ENCODE data around the gene HNRNPDL. TPM values are rescaled to one million over a fixed set of nuclear protein-coding genes. Genes with fewer than 3 reads are reported as not detected.
A peak's percentile ranks its signal among the peaks of the same experiment; 100 is the strongest.

Gene HNRNPDL
- total RNA-seq, 2 donors from 2014 or later, result 226 to 248 TPM

GRCh38 chr4:82450966-82451755, 20.9 kb upstream of the HNRNPDL start:
- Mint-ChIP-seq H3K4me3 (no peak overlapping the region), H3K36me3 (peaks cover 18% of the 10 kb centered on the region), H3K27ac (no peak overlapping the region)

DNA sequence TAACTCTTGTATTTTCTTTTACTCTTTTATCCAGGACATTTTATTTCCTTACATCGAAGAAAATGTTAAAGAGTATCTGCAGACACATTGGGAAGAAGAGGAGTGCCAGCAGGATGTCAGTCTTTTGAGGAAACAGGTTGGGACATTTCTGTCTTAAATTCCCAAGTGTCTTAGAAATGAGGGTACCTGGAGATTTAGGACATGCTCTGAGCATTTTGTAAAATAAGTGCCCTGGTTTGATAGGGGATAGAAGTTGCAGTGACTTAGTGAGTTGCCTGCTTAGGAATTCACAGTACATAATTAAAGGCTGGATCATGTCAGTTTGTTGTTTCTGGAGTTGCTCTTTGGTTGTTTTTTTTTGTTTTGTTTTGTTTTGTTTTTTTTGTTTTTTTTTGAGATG, 17.6 kb upstream of the HNRNPDL start:
- H3K9me3 Mint-ChIP-seq, result no peaks in the 10 kb centered on the region
- no peak overlapping the region for H3K27ac Mint-ChIP-seq
- ATAC-seq (no peak), DNase-seq (ENCODE audit: low spot score) (no peak)
- H3K36me3 Mint-ChIP-seq, result peaks cover 14% of the 10 kb centered on the region
- peaks cover 12 to 13% of the 10 kb centered on the region in 2 donors for H3K4me1 Mint-ChIP-seq (ENCODE audit: low read depth in 2 of 2)
- no peaks in the 10 kb centered on the region for H3K27me3 Mint-ChIP-seq
- no peak overlapping the region for H3K4me3 Mint-ChIP-seq

More at GRCh38 chr4:82450966-82451755, 20.9 kb upstream of the HNRNPDL start:
- H3K27me3 Mint-ChIP-seq, result no peaks in the 10 kb centered on the region
- ATAC-seq (no peak), DNase-seq (ENCODE audit: low spot score) (no peak)
- H3K9me3 Mint-ChIP-seq, result no peaks in the 10 kb centered on the region
- peaks cover 11 to 12% of the 10 kb centered on the region in 2 donors for H3K4me1 Mint-ChIP-seq (ENCODE audit: low read depth in 2 of 2)

DNA sequence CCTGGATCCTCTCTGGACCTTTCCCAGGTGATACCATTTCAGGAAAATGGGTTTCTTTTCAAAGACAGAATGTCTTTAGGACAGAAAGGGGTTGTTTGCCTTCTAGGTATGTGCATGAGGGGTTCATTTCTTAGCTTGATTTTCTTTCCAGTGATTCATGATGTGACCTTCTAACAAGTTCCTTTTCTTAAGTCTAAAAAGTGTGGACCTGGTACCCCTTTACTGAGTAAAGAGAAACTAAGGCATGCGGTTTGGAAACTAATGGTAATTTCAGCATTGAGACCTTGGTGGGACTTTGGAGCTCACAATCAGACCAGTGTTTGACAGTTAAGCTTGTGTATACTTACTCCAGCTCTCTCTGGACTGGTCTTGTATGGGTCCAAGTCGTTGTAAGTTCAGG, 8.8 kb upstream of the HNRNPDL start:
- Mint-ChIP-seq H3K36me3 (peaks cover 5% of the 10 kb centered on the region), H3K4me3 (no peak overlapping the region), H3K4me1 (ENCODE audit: low read depth in 2 of 2) (peaks cover 30 to 37% of the 10 kb centered on the region in 2 donors), H3K27ac (peak overlapping the region in 1 of 2 donors; percentile 0), H3K27me3 (no peaks in the 10 kb centered on the region), H3K9me3 (no peaks in the 10 kb centered on the region)
- DNase-seq (ENCODE audit: low spot score) (no peak), ATAC-seq (no peak)

DNA sequence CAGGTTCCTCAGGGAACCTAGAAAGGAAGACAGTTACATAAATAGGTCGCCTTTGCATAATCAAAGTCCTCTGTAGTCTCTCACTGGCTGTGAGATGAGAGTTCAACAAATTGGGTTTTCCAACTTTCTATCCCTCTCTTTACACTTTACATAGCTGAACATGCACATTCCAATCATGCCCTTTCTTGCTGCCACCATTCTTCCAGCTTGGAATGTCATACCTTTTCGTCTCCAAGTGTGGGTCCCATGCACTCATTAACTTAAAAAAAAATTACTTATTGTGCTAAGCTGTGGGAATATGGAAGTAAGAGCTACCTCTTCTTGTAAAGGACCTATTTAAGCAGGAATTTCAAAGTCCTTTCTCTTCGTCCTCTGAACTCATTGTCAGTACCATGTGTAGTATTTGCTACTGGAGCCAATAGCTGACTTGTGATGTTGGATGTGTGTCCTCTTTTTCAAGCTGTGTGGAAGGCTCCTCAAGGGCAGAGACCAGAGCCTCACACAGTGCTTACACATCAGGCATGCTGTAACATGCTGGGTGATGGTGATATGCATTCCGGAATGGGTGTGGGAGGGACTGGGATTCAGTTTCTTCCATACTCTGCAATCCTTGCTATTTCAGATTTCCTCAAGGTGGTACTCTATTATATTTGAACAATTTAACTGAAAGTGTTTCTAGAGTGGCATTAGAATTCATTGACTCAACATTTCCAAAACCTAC, 7.2 kb upstream of the HNRNPDL start:
- ATAC-seq, result no peak
- peaks cover 5% of the 10 kb centered on the region for H3K36me3 Mint-ChIP-seq
- no peak for DNase-seq (ENCODE audit: low spot score)
- H3K4me1 Mint-ChIP-seq (ENCODE audit: low read depth in 2 of 2), result peaks cover 36 to 37% of the 10 kb centered on the region in 2 donors
- no peaks in the 10 kb centered on the region for H3K27me3 Mint-ChIP-seq
- H3K4me3 Mint-ChIP-seq, result no peak overlapping the region
- H3K27ac Mint-ChIP-seq, result peak overlapping the region in 1 of 2 donors; percentile 4
- H3K9me3 Mint-ChIP-seq, result no peaks in the 10 kb centered on the region

DNA sequence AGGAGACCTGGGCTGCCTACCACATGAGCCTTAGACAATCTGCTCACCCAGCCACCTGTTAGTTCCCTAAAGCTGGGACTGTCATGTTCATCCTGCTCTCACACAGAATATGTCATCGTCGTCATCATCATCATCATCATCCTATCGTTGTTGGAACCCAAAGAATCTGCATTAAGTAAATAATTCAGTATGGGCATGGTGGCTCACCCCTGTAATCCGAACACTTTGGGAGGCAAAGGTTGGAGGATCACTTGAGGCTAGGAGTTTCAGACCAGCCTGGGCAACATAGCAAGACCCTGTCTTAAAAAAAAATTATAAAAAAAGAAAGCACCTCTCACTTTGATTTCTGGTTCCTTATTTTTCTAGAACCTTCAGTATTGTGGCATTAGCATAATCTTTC, 6.5 kb upstream of the HNRNPDL start:
- ATAC-seq (no peak), DNase-seq (ENCODE audit: low spot score) (no peak)
- Mint-ChIP-seq H3K36me3 (peaks cover 5% of the 10 kb centered on the region), H3K4me1 (ENCODE audit: low read depth in 2 of 2) (peaks cover 36 to 37% of the 10 kb centered on the region in 2 donors), H3K9me3 (no peaks in the 10 kb centered on the region), H3K27me3 (no peaks in the 10 kb centered on the region), H3K4me3 (no peak overlapping the region), H3K27ac (peak overlapping the region in 1 of 2 donors; percentile 4)

DNA sequence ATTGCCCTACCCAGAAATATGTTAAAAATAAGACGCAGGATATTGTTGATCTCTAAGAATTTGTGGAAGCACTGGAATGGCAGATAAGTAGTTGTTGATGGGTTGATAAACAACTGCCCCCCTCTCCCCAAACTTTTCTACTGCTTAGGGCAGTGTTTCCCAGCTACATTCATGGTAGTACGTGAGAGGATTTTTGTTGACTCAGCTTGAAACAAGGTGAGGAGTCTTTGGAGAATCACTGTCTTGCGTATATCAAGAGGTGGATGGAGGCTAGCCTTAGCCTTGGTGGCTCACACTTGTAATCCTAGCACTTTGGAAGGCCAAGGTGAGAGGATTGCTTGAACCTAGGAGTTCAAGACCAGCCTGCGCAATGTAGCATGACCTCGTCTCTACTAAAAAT, 5.9 kb upstream of the HNRNPDL start:
- DNase-seq (ENCODE audit: low spot score), result no peak
- Mint-ChIP-seq H3K27ac (no peak overlapping the region), H3K36me3 (peaks cover 4% of the 10 kb centered on the region), H3K4me3 (no peak overlapping the region), H3K9me3 (no peaks in the 10 kb centered on the region), H3K4me1 (ENCODE audit: low read depth in 2 of 2) (peaks cover 38 to 41% of the 10 kb centered on the region in 2 donors), H3K27me3 (no peaks in the 10 kb centered on the region)
- no peak for ATAC-seq

DNA sequence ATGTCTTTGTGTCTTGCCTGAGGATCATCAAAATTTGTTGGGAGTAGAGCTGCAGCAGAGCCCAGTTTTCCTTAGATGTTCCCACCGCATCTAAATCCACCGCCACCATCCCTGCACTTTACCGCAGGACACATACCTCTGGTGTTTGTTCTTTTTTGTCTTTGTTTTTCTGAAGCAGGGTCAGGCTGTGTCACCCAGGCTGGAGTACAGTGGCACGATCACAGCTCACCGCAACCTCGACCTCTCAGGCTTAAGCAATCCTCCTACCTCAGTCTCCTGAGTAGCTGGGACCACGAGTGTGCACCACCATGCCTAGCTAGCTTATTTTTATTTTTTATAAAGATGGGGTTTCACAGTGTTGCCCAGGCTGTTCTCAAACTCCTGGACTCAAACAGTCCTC, 4.7 kb upstream of the HNRNPDL start:
- DNase-seq (ENCODE audit: low spot score), result no peak
- no peak for ATAC-seq
- Mint-ChIP-seq H3K9me3 (no peaks in the 10 kb centered on the region), H3K4me1 (ENCODE audit: low read depth in 2 of 2) (peaks cover 34 to 39% of the 10 kb centered on the region in 2 donors), H3K4me3 (no peak overlapping the region), H3K36me3 (no peaks in the 10 kb centered on the region), H3K27ac (no peak overlapping the region), H3K27me3 (no peaks in the 10 kb centered on the region)

DNA sequence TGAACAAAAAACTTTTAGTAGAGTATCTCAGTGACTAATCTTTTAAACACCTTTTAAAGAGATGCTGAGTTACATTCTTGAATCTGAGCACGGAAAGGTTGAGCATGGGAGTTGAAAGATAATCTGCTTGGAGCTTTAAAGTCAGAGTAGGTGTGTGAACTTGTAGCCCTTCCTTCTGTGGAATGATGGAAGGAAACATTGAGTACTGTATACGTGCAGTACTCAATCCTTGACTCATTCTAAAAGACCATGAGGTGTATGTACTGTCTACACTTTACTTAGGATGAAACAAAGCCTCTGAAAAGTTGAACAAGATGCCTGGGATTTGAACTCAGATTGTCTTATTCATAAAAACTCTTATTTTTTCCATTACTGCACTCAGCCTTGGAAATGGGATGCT, 3.5 kb upstream of the HNRNPDL start:
- ATAC-seq (no peak), DNase-seq (ENCODE audit: low spot score) (no peak)
- Mint-ChIP-seq H3K4me1 (ENCODE audit: low read depth in 2 of 2) (peaks cover 29 to 36% of the 10 kb centered on the region in 2 donors), H3K9me3 (no peaks in the 10 kb centered on the region), H3K27me3 (no peaks in the 10 kb centered on the region), H3K36me3 (peaks cover 9% of the 10 kb centered on the region), H3K4me3 (no peak overlapping the region), H3K27ac (no peak overlapping the region)

DNA sequence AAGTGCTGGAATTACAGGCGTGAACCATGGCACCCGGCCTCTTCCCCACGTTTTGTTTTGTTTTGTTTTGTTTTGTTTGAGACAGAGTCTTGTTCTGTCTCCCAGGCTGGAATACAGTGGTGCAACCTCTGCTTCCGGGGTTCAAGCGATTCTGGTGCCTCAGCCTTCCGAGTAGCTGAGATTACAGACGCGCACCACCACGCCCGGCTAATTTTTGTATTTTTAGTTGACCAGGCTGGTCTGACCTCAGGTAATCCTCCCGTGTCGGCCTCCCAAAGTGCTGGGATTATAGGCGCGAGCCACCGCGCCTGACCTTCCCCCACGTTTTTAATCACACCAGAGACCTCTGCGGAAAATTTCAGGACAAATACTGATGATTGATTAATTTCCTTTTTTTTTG, 2.3 kb upstream of the HNRNPDL start:
- H3K27ac Mint-ChIP-seq, result no peak overlapping the region
- H3K4me1 Mint-ChIP-seq (ENCODE audit: low read depth in 2 of 2), result peaks cover 38 to 46% of the 10 kb centered on the region in 2 donors
- peaks cover 20% of the 10 kb centered on the region for H3K36me3 Mint-ChIP-seq
- no peaks in the 10 kb centered on the region for H3K9me3 Mint-ChIP-seq
- H3K27me3 Mint-ChIP-seq, result no peaks in the 10 kb centered on the region
- peak overlapping the region; percentile 45 for H3K4me3 Mint-ChIP-seq
- ATAC-seq (no peak), DNase-seq (ENCODE audit: low spot score) (no peak)

DNA sequence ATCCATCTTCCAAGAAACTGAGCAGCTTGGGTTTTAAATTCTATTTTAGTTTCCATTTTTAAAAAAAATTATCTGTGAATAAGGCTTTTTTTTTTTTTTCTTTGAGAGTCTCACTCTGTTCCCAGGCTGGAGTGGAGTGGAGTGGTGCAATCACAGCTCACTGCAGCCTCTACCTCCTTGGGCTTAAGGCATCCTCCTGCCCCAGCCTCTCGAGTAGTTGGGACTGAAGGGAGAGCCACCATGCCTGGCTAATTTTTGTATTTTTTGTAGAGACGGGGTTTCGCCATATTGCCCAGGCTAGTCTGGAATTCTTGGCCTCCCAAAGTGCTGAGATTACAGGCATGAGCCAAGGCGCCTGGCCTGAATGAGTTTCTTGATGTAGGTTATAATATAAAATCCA, 1.6 kb upstream of the HNRNPDL start:
- H3K27me3 Mint-ChIP-seq, result no peaks in the 10 kb centered on the region
- no peaks in the 10 kb centered on the region for H3K9me3 Mint-ChIP-seq
- H3K36me3 Mint-ChIP-seq, result peaks cover 28% of the 10 kb centered on the region
- H3K27ac Mint-ChIP-seq, result no peak overlapping the region
- DNase-seq (ENCODE audit: low spot score) (no peak), ATAC-seq (no peak)
- H3K4me1 Mint-ChIP-seq (ENCODE audit: low read depth in 2 of 2), result peaks cover 39 to 46% of the 10 kb centered on the region in 2 donors
- H3K4me3 Mint-ChIP-seq, result peak overlapping the region; percentile 95

GRCh38 chr4:82430964-82431745, 893 bp upstream of the HNRNPDL start:
- Mint-ChIP-seq H3K4me1 (ENCODE audit: low read depth in 2 of 2) (peaks cover 45 to 50% of the 10 kb centered on the region in 2 donors), H3K27me3 (no peaks in the 10 kb centered on the region), H3K9me3 (no peaks in the 10 kb centered on the region), H3K36me3 (peaks cover 35% of the 10 kb centered on the region), H3K4me3 (peak overlapping the region; percentile 95), H3K27ac (peak overlapping the region; percentile 90 to 99)
- no peak for DNase-seq (ENCODE audit: low spot score)
- no peak for ATAC-seq

DNA sequence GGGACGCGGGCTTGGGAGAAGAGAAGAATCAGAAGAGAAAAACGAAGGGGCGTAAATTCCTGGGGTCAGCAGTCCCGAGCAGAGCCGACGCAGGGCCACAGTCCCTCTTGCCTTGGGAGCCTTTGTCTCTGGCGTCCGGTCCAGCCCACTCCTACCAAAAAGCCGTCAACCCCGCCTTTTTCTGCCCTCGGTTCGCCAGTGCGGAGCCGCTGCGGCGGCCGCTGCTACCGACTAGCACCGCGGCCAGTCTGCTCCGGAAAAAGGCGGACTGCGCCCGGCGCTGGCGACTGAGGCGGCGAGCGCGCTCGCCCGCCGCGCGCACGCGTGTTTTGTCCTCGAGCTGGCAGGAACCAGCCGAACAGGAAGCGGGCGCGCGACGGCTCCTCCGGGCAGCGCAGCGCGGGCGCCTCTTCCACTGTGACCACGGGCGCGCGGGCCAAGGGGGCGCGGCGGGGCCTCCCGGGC, 502 bp downstream of the HNRNPDL start:
- H3K27me3 Mint-ChIP-seq, result no peaks in the 10 kb centered on the region
- no peaks in the 10 kb centered on the region for H3K9me3 Mint-ChIP-seq
- ATAC-seq (peak; percentile 66 to 76), DNase-seq (ENCODE audit: low spot score) (no peak)
- H3K36me3 Mint-ChIP-seq, result peaks cover 47% of the 10 kb centered on the region
- H3K27ac Mint-ChIP-seq, result peak overlapping the region; percentile 90 to 99
- H3K4me1 Mint-ChIP-seq (ENCODE audit: low read depth in 2 of 2), result peaks cover 48 to 51% of the 10 kb centered on the region in 2 donors
- H3K4me3 Mint-ChIP-seq, result peak overlapping the region; percentile 95

GRCh38 chr4:82428969-82429727, 1.1 kb downstream of the HNRNPDL start:
- ATAC-seq (peak; percentile 80 to 86), DNase-seq (ENCODE audit: low spot score) (peak; percentile 93)
- Mint-ChIP-seq H3K4me3 (peak overlapping the region; percentile 95), H3K27ac (peak overlapping the region; percentile 90 to 99), H3K4me1 (ENCODE audit: low read depth in 2 of 2) (peaks cover 53 to 55% of the 10 kb centered on the region in 2 donors), H3K9me3 (no peaks in the 10 kb centered on the region), H3K36me3 (peaks cover 53% of the 10 kb centered on the region), H3K27me3 (no peaks in the 10 kb centered on the region)

Data from natural killer cell treated with Interleukin-12 subunit alpha and Interleukin-12 subunit beta and Interleukin-15 and Interleukin-18, amount 100 ng/mL, for 72 hours (primary cell).